Cardiac fibroblast (primary cell): ENCODE results near the gene MCHR1.
"Not testable (repeated sequence)": the region's sequence is repeated elsewhere in the genome, so short reads cannot be mapped to it uniquely, and the experiment has no call there.

Experiments used
- DNase-seq, 2 donors: peaks; one replicate each; pipeline versions ENCODE4 v3.0.0 to v3.0.0-alpha.2; 2010; ENCODE audit warnings: low read depth in 2 of 2
- H3K4me3 ChIP-seq, 2 donors: replicated peaks in 1 of 2; 1 replicate in 1 of 2; 2 replicates in 1 of 2; pipeline ENCODE4 v1.5.1; 2011; ENCODE audit warnings: low read depth in 2 of 2, low read length in 2 of 2, mild to moderate bottlenecking in 2 of 2, moderate library complexity in 1 of 2
- CTCF ChIP-seq: IDR thresholded peaks from one replicate; pipeline ENCODE4 v1.5.1; 2011; ENCODE audit warnings: low read depth, mild to moderate bottlenecking, low read length, inconsistent platforms

Gene MCHR1

DNA sequence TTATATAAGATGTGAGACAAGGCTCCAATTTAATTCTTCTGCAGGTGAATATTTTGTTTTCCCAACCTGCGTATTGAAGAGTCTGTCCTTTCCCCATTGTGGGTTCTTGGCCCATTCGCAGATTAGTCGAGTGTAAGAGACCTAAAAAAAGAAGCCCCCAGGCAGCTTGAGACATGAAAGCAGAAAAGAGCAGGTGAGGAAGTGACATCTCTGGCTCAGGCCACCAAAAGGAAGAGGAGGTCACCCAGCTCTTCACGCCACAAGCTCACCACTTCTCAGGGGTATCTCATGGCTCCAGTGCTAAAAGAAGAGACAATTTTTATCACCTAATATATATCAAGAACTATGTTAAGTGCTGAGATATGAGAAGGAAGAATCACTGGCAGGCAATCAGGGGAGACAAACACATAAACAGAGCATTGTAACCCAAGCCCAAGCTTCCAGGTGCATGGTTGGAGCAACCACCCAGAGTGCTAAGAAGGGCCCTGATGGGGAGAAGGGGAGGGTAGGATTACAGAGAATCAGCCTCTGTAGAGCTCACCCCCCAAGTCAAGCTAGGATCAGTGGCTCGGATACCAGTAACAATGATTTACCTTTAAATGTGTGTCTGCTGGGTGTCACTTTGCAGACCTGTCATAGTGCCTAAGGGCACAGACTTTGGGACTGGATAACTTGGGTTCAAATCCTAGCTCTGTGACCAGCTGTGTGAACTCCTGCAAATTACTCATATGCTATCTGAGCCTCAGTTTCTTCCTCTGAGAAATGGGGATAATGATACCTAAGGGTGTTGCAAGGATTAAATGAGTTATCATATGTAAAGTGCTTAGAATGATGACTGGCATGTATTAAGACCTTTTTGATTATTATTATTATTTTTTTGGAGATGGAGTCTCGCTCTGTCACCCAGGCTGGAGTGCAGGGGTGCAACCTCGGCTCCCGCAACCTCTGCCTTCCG is 39.2 kb downstream of the MCHR1 start:
- H3K4me3 ChIP-seq: no peak overlapping the region
- TF ChIP-seq CTCF: no peak
- DNase-seq: no peak

DNA sequence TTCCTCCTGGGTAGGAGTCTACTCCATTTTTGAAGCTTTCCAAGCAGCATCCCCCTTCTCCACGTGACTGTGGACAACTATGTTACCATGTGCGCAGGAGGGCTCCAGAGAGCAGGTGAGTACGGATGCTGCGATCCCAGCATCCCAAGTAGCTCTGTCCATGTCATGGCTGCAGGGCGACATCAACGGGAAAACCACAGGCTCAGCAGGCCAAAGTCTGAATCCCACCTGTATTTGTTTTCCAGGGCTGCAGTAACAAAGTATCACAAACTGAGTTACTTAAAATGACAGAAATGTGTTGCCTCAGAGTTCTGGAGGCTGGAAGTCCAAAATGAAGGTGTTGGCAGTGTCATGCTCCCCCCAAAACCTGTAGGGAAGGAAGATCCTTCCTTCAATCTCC is 40.3 kb downstream of the MCHR1 start:
- H3K4me3 ChIP-seq: no peak overlapping the region
- no peak for TF ChIP-seq CTCF
- DNase-seq: no peak

DNA sequence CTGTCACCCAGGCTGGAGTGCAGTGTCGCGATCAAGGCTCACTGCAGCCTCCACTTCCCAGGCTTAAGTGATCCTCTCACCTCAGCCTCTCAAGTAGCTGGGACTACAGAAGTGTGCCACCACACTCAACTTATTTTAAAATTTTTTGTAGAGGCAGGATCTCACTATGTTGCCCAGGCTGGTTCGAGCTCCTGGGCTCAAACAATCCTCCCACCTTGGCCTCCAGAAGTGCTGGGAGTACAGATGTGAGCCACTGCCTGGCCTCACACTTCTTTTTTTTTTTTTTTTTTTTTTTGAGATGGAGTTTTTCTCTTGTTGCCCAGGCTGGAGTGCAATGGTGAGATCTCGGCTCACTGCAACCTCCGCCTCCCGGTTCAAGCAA is 40.9 kb downstream of the MCHR1 start:
- not testable (repeated sequence) for DNase-seq, H3K4me3 ChIP-seq

- no peak overlapping the region for H3K4me3 ChIP-seq
- TF ChIP-seq CTCF: no peak
- peak in 1 of 2 donors; percentile 17 for DNase-seq
Observed at GRCh38 chr22:40720538-40721256, 41.4 kb downstream of the MCHR1 start.

DNA sequence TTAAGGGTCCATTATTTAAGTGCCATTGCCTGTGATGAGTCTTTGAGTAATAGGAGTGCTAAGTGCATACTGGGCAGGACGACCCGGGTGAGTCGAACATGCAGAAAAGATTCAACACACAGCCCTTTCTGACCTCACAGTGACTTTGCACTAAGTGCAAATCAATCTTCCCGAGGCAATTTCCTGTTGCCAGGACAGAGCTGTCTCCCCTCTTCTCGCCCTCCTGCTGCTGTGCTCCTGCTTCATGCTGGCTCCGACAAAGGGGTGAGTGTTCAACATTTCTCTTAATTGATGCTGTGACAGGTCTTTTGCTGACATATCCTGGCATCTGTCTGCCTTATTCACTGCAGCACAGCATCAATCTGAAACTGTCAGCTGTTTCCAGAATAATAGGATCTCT is 42.0 kb downstream of the MCHR1 start:
- no peak overlapping the region for H3K4me3 ChIP-seq
- DNase-seq: no peak
- no peak for TF ChIP-seq CTCF

DNA sequence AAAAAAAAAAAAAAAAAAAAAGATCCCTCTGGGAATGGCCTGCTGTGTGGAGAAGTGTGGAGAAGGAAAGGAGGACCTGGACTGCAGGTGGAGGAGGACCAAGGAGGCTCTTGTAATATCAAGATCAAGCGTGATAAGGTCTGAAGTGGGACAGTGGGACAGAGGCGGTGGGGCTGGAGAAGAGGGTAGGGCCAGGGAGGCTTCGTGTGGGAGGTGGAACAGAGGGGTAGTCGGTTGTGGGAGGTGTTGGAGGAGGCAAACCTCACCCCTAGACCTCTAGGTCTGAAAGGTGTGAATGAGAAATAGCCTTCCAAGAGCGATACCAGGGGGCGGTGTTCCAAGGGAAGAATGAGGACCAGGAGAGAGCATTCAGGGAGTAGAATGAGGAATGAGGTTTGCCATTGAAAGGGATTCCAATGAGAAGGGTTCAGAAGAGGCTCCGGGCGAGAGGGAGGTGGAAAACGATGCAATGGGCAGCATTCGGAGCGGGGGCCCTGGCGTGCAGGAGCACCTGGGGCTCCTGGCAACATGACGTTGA is 44.2 kb downstream of the MCHR1 start:
- no peak overlapping the region for H3K4me3 ChIP-seq
- no peak for TF ChIP-seq CTCF
- no peak for DNase-seq

DNA sequence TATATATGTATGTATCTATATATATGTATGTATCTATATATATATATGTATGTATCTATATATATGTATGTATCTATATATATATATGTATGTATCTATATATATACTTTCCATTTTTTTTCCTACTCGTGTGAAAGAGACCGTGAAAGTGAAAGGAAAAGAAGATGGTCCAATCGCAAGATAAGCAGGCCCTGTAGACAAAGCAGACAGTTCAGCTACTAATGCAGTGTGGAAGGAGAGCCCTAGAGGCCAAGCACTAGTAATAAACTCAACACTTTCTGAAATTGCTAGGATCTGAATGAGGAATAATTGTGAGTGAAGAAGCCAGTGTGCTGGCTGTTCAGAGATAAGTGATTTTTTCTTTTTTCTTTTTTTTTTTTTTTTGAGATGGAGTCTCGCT is 47.2 kb downstream of the MCHR1 start:
- H3K4me3 ChIP-seq: no peak overlapping the region
- DNase-seq: peak; percentile 19 to 42
- no peak for TF ChIP-seq CTCF
